ENCODE data around the gene P4HA2.

The P4HA2 gene

GRCh38 chr5:132221781-132222648 is 5.6 kb downstream of the P4HA2 start:
- peak; percentile 24 for DNase-seq

- peak; percentile 68 for DNase-seq
Observed at GRCh38 chr5:132220491-132220890, 7.2 kb downstream of the P4HA2 start.

GRCh38 chr5:132219981-132220380 is 7.7 kb downstream of the P4HA2 start:
- no peak for DNase-seq

DNA sequence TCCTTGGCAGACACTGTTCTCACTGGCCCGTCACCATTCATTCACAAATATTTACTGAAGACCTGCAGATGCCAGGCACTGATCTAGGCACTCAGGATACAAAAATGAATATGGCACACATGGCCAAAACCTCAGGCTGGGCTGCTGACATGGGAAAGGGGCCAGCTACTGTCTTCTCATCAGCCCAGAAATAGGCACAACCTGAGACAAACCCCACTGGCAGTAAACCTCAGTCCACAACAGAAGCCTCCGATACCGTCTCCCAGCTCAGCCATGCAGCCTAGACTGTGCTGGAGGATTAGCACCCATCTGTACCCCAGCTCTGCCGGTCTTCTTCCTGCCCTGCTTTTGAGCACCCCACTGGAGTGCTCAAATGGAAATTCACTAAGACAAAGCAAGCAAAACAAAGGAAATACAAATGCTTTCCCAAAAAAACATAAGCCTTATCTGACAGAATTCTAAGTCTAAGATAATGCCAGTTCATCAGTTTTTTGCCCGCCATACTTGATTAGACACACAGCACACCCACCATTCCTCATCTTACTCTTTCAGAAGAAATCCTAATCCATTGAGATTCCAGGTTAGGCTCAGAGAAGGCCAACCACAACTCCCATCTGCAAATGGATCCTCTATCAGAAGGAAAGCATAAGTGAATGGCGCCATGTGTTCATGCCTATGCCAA is 8.2 kb downstream of the P4HA2 start:
- DNase-seq, result no peak

DNA sequence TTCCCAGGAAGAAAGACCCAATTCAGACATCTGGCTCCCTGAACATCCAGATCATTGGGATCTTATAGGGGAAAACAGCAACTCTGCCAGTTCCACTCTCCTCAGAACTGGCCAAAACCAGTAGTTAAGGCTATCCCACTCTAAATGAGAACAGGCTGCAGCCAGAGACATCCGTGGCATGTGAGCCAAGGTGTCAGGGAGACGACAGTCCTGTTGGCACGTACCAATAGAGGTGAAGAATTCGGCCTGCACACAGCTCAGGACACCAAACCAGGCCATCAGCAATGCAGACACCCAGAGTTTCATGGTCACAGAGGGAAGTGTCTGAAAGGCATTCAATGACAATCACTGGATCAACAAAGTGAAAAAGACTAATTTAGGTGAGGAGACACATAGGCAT is 9.3 kb downstream of the P4HA2 start:
- DNase-seq, result no peak

DNA sequence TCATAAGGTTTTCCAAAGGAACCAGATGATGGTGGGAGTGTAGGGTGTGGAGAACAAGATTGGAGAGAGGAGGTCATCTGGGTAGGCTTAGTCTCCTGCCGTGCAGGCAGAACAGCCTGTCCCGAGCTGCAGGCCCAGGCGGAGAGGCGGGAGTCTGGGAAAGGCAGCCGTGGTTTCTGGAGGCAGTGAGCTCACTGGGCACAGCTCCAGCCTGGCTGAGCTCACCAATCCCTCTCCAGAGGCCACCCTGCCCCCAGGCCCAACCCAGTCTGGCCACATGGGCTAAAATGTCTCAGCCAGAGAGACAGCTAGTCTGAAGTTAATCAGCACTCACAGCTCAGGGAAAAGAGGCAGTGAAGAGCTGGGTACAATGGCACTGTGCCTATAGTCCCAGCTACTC is 12.3 kb downstream of the P4HA2 start:
- peak; percentile 99 for DNase-seq

- no peak for DNase-seq
Observed at GRCh38 chr5:132214491-132214890, 13.2 kb downstream of the P4HA2 start.

DNA sequence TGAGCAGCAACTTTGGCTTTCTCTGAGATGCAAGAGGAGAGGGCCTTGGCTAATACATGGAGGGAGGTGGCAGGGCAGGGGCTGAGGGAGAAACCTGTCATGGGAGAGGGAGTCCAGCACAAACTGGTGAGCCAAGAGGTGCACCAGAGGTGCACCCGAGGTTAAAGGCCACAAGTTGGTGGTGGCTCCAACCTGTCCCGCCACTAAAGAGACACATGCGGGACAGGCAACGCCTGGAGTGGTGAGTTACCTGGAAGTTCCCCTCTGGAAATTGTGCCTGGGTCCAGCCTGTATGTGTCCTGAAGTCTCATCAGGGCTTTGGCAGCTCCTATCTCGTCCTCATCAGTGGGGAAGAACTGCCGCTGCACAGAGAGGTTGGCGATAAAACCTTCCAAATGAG is 14.0 kb downstream of the P4HA2 start:
- DNase-seq, result no peak

GRCh38 chr5:132211787-132212186 is 15.9 kb downstream of the P4HA2 start:
- DNase-seq, result peak; percentile 33

DNA sequence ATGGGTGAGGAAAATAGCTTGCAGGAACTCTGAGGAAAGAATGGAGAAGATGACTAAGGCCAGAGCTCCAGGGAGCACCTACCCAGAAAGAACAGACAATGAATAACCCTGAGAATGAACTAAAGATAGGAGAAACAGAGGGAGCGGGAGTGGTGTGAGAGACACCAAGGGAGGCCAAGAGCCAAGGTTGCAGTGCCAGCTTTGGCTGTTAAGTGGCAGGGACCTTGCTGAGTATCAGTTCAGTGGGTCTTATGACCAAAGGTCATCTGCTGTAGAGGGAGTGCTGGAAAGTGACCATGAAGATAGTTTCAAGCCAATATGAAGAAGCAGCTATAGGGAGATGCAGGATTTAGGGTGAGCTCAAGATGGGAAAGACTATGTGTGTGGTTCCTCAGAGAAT is 16.7 kb downstream of the P4HA2 start:
- no peak for DNase-seq

GRCh38 chr5:132209901-132210545 is 17.6 kb downstream of the P4HA2 start:
- DNase-seq, result no peak

DNA sequence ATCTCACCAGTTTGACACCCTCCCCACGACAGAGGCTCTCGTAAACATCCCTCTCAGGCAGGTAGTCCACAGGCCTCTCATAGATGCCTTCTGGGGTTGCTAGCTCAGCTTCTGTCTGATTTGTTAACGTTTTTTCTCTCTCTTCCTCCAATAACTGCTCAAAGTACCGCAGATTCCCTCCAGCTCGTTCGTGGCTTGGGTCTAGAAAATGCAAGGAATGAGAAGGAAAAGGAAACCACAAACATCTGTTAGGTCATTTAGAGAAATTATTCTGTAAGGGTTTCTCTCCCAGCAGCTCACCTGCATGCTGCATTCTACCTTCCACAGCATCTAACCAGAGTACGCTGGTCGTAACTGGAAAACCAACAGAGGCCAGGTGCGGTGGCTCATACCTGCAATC is 18.5 kb downstream of the P4HA2 start:
- no peak for DNase-seq

DNA sequence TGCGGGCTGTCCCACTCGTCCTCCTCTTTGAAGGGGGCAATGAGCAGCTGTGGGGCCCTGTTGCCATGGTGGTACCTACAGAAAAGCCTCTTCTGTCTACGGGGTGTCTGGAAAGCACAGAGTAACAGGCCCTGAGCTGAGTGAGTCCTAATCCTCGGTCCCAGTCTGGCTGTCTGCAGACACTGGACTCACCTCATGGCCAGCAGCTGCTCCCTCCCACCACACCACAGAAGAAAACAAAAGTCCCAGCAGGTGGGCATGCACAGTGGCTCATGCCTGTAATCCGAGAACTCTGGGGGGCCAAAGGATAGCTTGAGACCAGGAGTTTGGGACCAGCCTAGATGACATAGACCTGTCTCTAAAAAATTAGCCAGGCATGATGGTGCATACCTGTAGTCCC is 19.9 kb downstream of the P4HA2 start:
- DNase-seq, result no peak

- no peak for DNase-seq
Observed at GRCh38 chr5:132206782-132207181, 20.9 kb downstream of the P4HA2 start.

DNA sequence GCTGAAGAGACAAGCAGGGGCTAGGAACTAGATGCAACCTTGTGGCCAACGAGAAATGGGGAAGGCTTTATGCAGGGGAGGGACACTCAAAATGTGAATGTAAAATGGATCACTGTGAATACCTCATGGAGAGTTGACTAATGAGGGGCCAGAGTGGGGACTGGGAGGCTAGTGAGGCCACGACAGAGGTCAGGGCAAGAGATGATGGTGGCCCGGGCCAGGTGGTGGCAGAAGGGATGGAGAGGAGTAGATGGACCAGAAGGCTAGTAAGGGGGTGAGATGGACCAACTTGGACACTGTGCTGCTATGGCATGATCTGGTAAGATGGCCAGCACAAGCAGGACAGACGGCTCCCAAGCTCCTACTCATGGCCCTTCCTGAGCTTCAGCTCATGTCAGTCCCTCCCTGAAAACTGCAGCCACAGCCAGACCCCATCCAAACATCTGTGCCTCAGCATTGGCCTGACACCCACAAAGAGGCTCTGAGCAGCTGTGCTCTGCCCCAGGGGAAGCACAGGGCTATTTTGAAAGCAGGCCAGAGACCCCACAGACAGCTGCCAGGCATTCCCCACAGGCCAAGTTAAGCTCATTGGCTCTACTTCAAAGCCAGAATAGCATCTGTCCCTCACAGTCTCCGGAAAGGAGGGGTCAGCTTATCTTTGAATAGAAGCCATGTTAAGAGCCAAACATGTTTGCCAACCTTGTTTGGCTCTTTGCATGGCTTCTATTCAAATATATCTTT is 22.1 kb downstream of the P4HA2 start:
- no peak for DNase-seq

GRCh38 chr5:132204371-132205135 is 23.1 kb downstream of the P4HA2 start:
- DNase-seq, result no peak

GRCh38 chr5:132203916-132204315 is 23.7 kb downstream of the P4HA2 start:
- no peak for DNase-seq

- DNase-seq, result no peak
Observed at GRCh38 chr5:132203464-132203818, 24.2 kb downstream of the P4HA2 start.

GRCh38 chr5:132202711-132203463 is 24.8 kb downstream of the P4HA2 start:
- DNase-seq, result no peak

- DNase-seq, result no peak
Observed at GRCh38 chr5:132199116-132199680, 28.5 kb downstream of the P4HA2 start.

GRCh38 chr5:132198571-132198970 is 29.1 kb downstream of the P4HA2 start:
- DNase-seq, result no peak
